Lower leg skin (tissue), 3 donors: Measurements from ENCODE around the gene ATRN.

Experiments
- POLR2A ChIP-seq, 2 donors: fragments of 450-650 bp; IDR thresholded peaks; one replicate each; pipeline ENCODE4 v1.6.1; 2016 to 2017; ENCODE audit warnings: antibody characterized with exemption in 2 of 2, mild to moderate bottlenecking in 1 of 2, moderate library complexity in 1 of 2
- TF ChIP-seq, protein P1 (sequence below), 3 donors: fragments of 450-650 bp; IDR thresholded peaks; one replicate each; pipeline ENCODE4 v1.5.1; 2016; ENCODE audit warnings: antibody characterized with exemption in 3 of 3, mild to moderate bottlenecking in 3 of 3, moderate library complexity in 2 of 3

DNA sequence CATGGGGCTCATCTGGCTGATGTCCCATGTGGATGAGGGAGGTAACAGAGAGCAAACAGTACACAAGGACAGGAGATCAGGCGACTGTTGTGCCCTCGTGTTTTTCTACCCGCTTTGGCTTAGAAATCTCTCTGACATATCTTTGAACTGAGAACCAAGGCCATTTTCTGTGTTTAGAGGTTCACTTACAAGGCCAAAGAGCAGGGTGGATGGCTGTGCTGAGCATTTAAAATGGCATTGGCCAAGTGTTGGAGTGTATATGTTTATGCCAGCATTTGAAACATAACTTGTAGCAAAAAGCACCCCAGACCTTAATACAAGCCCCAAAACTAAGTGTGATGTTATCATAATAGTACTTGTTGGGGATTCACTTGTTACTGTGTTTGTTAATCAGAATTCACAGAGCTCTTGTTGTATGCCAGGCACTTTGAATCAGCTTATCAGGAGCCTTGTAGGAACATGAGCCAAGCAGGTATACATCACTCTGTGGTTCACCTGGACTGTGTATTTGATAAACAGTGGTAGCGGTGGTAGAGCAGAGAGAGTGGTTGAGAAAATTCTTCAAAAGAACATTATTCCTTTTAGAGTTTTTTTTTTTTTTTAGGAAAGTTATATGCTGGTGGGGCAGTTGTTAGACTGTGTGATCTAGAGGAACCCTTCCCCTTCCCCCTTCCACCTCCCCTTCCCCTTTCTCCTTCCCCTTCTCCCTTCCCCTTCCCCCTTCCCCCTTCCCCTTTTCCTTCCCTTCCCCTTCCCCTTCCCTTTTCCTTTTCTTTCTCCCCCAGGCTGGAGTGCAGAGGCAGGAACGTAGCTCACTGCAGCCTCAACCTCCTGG, 71.3 kb downstream of the ATRN start:
- TF ChIP-seq, protein P1, sequence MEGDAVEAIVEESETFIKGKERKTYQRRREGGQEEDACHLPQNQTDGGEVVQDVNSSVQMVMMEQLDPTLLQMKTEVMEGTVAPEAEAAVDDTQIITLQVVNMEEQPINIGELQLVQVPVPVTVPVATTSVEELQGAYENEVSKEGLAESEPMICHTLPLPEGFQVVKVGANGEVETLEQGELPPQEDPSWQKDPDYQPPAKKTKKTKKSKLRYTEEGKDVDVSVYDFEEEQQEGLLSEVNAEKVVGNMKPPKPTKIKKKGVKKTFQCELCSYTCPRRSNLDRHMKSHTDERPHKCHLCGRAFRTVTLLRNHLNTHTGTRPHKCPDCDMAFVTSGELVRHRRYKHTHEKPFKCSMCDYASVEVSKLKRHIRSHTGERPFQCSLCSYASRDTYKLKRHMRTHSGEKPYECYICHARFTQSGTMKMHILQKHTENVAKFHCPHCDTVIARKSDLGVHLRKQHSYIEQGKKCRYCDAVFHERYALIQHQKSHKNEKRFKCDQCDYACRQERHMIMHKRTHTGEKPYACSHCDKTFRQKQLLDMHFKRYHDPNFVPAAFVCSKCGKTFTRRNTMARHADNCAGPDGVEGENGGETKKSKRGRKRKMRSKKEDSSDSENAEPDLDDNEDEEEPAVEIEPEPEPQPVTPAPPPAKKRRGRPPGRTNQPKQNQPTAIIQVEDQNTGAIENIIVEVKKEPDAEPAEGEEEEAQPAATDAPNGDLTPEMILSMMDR (IDR thresholded peaks at IDR 0.05): no peak
- TF ChIP-seq POLR2A (IDR thresholded peaks at IDR 0.05): no peak
